ENCODE data around the gene SH2D1B. TPM values are rescaled to one million over a fixed set of nuclear protein-coding genes. Genes with fewer than 3 reads are reported as not detected.

SH2D1B gene
- total and polyA plus RNA-seq, 2 donors (not counting 1 experiment from before 2014, with no cell fraction given): 0.15 TPM

DNA sequence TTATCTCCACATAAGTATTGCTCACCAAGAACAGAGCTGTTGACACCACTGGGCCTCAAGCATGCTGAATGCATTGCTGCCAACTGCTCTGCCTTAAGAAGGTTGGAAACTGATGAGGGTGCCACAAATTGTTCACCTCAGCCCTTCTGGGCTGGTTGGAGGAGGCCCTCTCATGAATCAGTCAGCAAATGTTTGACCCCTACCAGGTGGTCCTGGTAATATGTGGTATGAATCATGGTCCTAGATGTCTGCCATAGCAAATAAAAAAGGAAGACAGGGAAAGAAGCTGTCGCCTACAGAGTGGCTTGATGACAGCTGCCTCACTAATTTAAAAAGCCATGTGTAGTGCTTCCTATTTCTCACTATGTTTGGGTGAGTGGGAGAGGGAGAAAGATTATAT is 47.4 kb downstream of the SH2D1B start:
- H3K4me1 Mint-ChIP-seq: peaks cover 5% of the 10 kb centered on the region
- Histone ChIP-seq H3K27me3 (replicated peaks in 1 of 4; ENCODE audit: control extremely low read depth in 1 of 4, control insufficient read depth in 3 of 4, insufficient read depth in 4 of 4, low read length in 3 of 4) (no peaks in the 10 kb centered on the region), H3K4me3 (ENCODE audit: control extremely low read depth in 1 of 5, extremely low read depth in 1 of 5, insufficient read depth in 1 of 5, low read depth in 2 of 5, low read length in 4 of 5) (no peak overlapping the region), H3K79me2 (ENCODE audit: control insufficient read depth, insufficient read depth, low read length) (no peaks in the 10 kb centered on the region), H3K36me3 (replicated peaks in 1 of 2; ENCODE audit: control extremely low read depth in 1 of 2, control insufficient read depth in 1 of 2, extremely low read depth in 1 of 2, insufficient read depth in 2 of 2, low read length in 1 of 2) (no peaks in the 10 kb centered on the region), H3K9ac (ENCODE audit: low read length) (no peak overlapping the region), H3K9me3 (ENCODE audit: control extremely low read depth in 1 of 3, control insufficient read depth in 2 of 3, insufficient read depth in 1 of 3, low read length in 2 of 3) (no peaks in the 10 kb centered on the region), H3K4me1 (ENCODE audit: control insufficient read depth in 2 of 2, insufficient read depth in 2 of 2, low read length in 2 of 2) (no peaks in the 10 kb centered on the region), H3K27ac (ENCODE audit: low read length in 2 of 2) (no peak overlapping the region), H2AFZ (ENCODE audit: insufficient read depth, low read depth, low read length, poor library complexity, severe bottlenecking) (no peak overlapping the region), H3K4me2 (replicated peaks; ENCODE audit: low read depth, low read length, poor library complexity, severe bottlenecking) (no peak overlapping the region), H4K20me1 (ENCODE audit: control insufficient read depth, insufficient read depth, low read length, poor library complexity, severe bottlenecking) (no peaks in the 10 kb centered on the region)
- intact Hi-C loops (cut with micrococcal nuclease): no loop called here
- CTCF ChIA-PET: no interaction called here
- POLR2A ChIA-PET: no interaction called here
- no peak for TF ChIP-seq EZH2 (IDR thresholded peaks at IDR 0.05; ENCODE audit: borderline replicate concordance, insufficient read depth, low read depth, low read length, poor library complexity, severe bottlenecking)
- no peak for TF ChIP-seq CTCF (IDR thresholded peaks at IDR 0.05)
- no peak overlapping the region for H3K27ac Mint-ChIP-seq
- H3K9me3 Mint-ChIP-seq (ENCODE audit: insufficient read depth): no peaks in the 10 kb centered on the region
- H3K4me3 Mint-ChIP-seq: no peak overlapping the region
- no peak for ATAC-seq (ENCODE audit: low read depth)
- no peak for DNase-seq
- H3K27me3 Mint-ChIP-seq: peaks cover 19% of the 10 kb centered on the region
- 89% methylated on average over 1 of the region's 1 CpG for WGBS (ENCODE audit: insufficient coverage)

DNA sequence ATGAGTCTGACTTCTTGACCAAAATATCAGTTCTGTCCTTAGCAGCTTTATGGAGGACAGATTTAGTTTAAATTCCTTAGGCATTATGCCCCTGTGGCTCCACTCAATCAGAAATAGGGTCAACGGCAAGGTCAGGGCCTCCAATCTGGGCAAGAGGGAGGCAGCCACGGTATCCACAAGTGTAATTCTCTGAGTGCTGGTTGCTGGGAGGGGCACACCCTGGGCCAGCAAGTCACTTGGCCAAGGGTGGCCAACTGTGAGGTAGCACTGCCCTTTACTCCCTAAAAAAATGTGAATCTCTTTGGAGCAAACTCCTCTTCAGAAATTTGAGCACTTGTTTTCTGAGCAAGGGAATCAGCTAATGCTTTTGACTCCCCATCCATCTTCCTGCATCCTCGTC is 48.1 kb downstream of the SH2D1B start:
- H3K9me3 Mint-ChIP-seq (ENCODE audit: insufficient read depth): no peaks in the 10 kb centered on the region
- TF ChIP-seq CTCF (IDR thresholded peaks at IDR 0.05): no peak
- TF ChIP-seq EZH2 (IDR thresholded peaks at IDR 0.05; ENCODE audit: borderline replicate concordance, insufficient read depth, low read depth, low read length, poor library complexity, severe bottlenecking): no peak
- H3K27me3 ChIP-seq (replicated peaks in 1 of 4; ENCODE audit: control extremely low read depth in 1 of 4, control insufficient read depth in 3 of 4, insufficient read depth in 4 of 4, low read length in 3 of 4): no peaks in the 10 kb centered on the region
- no peak overlapping the region for H3K9ac ChIP-seq (ENCODE audit: low read length)
- no peak overlapping the region for H3K4me2 ChIP-seq (replicated peaks; ENCODE audit: low read depth, low read length, poor library complexity, severe bottlenecking)
- no peaks in the 10 kb centered on the region for H4K20me1 ChIP-seq (ENCODE audit: control insufficient read depth, insufficient read depth, low read length, poor library complexity, severe bottlenecking)
- POLR2A ChIA-PET: no interaction called here
- DNase-seq (no peak), ATAC-seq (ENCODE audit: low read depth) (no peak)
- no peaks in the 10 kb centered on the region for H3K4me1 ChIP-seq (ENCODE audit: control insufficient read depth in 2 of 2, insufficient read depth in 2 of 2, low read length in 2 of 2)
- H3K4me3 Mint-ChIP-seq: no peak overlapping the region
- no peaks in the 10 kb centered on the region for H3K36me3 ChIP-seq (replicated peaks in 1 of 2; ENCODE audit: control extremely low read depth in 1 of 2, control insufficient read depth in 1 of 2, extremely low read depth in 1 of 2, insufficient read depth in 2 of 2, low read length in 1 of 2)
- H3K4me1 Mint-ChIP-seq: peaks cover 5% of the 10 kb centered on the region
- peaks cover 22% of the 10 kb centered on the region for H3K27me3 Mint-ChIP-seq
- intact Hi-C loops (cut with micrococcal nuclease): no loop called here
- H3K79me2 ChIP-seq (ENCODE audit: control insufficient read depth, insufficient read depth, low read length): no peaks in the 10 kb centered on the region
- 87% methylated on average over 3 of the region's 3 CpGs for WGBS (ENCODE audit: insufficient coverage)
- H3K27ac ChIP-seq (ENCODE audit: low read length in 2 of 2): no peak overlapping the region
- H3K4me3 ChIP-seq (ENCODE audit: control extremely low read depth in 1 of 5, extremely low read depth in 1 of 5, insufficient read depth in 1 of 5, low read depth in 2 of 5, low read length in 4 of 5): no peak overlapping the region
- CTCF ChIA-PET: no interaction called here
- no peak overlapping the region for H3K27ac Mint-ChIP-seq
- H2AFZ ChIP-seq (ENCODE audit: insufficient read depth, low read depth, low read length, poor library complexity, severe bottlenecking): no peak overlapping the region
- no peaks in the 10 kb centered on the region for H3K9me3 ChIP-seq (ENCODE audit: control extremely low read depth in 1 of 3, control insufficient read depth in 2 of 3, insufficient read depth in 1 of 3, low read length in 2 of 3)

Measured in B cell (primary cell).